ENCODE results near the gene PPARA. TPM values are rescaled to one million over a fixed set of nuclear protein-coding genes. Genes with fewer than 3 reads are reported as not detected.

The PPARA gene
- total and polyA plus RNA-seq, 12 donors = 5.1 to 208 (median 37.4) TPM

- intact Hi-C loops (cut with DNase I) = no loop called here
- H3K27me3 ChIP-seq = no peaks in the 10 kb centered on the region
- no peak for TF ChIP-seq POLR2A (IDR thresholded peaks at IDR 0.05)
- TF ChIP-seq CTCF (IDR thresholded peaks at IDR 0.05) = no peak
- 94 to 100% (median 97%) methylated on average over 3 of the region's 3 CpGs for WGBS, 4 donors
- H3K4me3 ChIP-seq = no peak overlapping the region
- peak in 1 of 7 donors; percentile 45 for DNase-seq
- no peak overlapping the region for H3K27ac ChIP-seq
- no peaks in the 10 kb centered on the region for H3K9me3 ChIP-seq (replicated peaks in 1 of 3)
- H3K36me3 ChIP-seq (replicated peaks in 1 of 2) = peaks cover 0 to 6% of the 10 kb centered on the region in 2 donors
- H3K4me1 ChIP-seq (replicated peaks in 1 of 2) = peaks cover 4% of the 10 kb centered on the region in 2 donors
These were observed 15.7 kb downstream of the PPARA start for GRCh38 chr22:46165977-46166376.

GRCh38 chr22:46169628-46170027, 19.3 kb downstream of the PPARA start:
- Histone ChIP-seq H3K9me3 (replicated peaks in 1 of 3) (no peaks in the 10 kb centered on the region), H3K36me3 (replicated peaks in 1 of 2) (no peaks in the 10 kb centered on the region), H3K4me3 (no peak overlapping the region), H3K27me3 (no peaks in the 10 kb centered on the region), H3K4me1 (replicated peaks in 1 of 2) (peaks cover 22 to 31% of the 10 kb centered on the region in 2 donors), H3K27ac (no peak overlapping the region)
- TF ChIP-seq CTCF (IDR thresholded peaks at IDR 0.05) (no peak), POLR2A (IDR thresholded peaks at IDR 0.05) (no peak)
- no peak for DNase-seq
- 83 to 100% (median 89%) methylated on average over 1 of the region's 1 CpG for WGBS, 4 donors
- intact Hi-C loops (cut with DNase I) = no loop called here

GRCh38 chr22:46171940-46172339, 21.6 kb downstream of the PPARA start:
- peak overlapping the region in 3 of 5 donors; percentile 50 to 75 (median 68) for H3K27ac ChIP-seq
- H3K4me1 ChIP-seq (replicated peaks in 1 of 2) = peaks cover 22 to 31% of the 10 kb centered on the region in 2 donors

GRCh38 chr22:46172522-46173110, 22.3 kb downstream of the PPARA start:
- 82 to 90% (median 88%) methylated on average over 11 of the region's 11 CpGs for WGBS, 4 donors
- H3K4me1 ChIP-seq (replicated peaks in 1 of 2) = peaks cover 22 to 31% of the 10 kb centered on the region in 2 donors
- H3K4me3 ChIP-seq = no peak overlapping the region
- no peak for TF ChIP-seq CTCF (IDR thresholded peaks at IDR 0.05)
- no peak for TF ChIP-seq POLR2A (IDR thresholded peaks at IDR 0.05)
- H3K27ac ChIP-seq = peak overlapping the region in 3 of 5 donors; percentile 7 to 48 (median 36)
- intact Hi-C loops (cut with DNase I) = no loop called here
- no peaks in the 10 kb centered on the region for H3K27me3 ChIP-seq
- DNase-seq = no peak
- H3K9me3 ChIP-seq (replicated peaks in 1 of 3) = no peaks in the 10 kb centered on the region
- peaks cover 0 to 4% of the 10 kb centered on the region in 2 donors for H3K36me3 ChIP-seq (replicated peaks in 1 of 2)

More at GRCh38 chr22:46171940-46172339, 21.6 kb downstream of the PPARA start:
- no peak overlapping the region for H3K4me3 ChIP-seq
- 62 to 73% (median 66%) methylated on average over 5 to 8 of the region's 8 CpGs for WGBS, 4 donors
- no peaks in the 10 kb centered on the region for H3K9me3 ChIP-seq (replicated peaks in 1 of 3)
- TF ChIP-seq CTCF (IDR thresholded peaks at IDR 0.05) (no peak), POLR2A (IDR thresholded peaks at IDR 0.05) (no peak)
- intact Hi-C loops (cut with DNase I) = no loop called here
- DNase-seq = peak in 1 of 7 donors; percentile 39
- peaks cover 0 to 4% of the 10 kb centered on the region in 2 donors for H3K36me3 ChIP-seq (replicated peaks in 1 of 2)
- H3K27me3 ChIP-seq = no peaks in the 10 kb centered on the region
